HepG2 (cell line): Measurements from ENCODE around the gene GLIS2. TPM values are rescaled to one million over a fixed set of nuclear protein-coding genes. Genes with fewer than 3 reads are reported as not detected.
A peak's percentile ranks its signal among the peaks of the same experiment; 100 is the strongest.

Experiments
- AGO1 ChIP-seq: fragments of 200-400 bp; formaldehyde crosslinking; IDR thresholded peaks from 2 replicates; pipeline ENCODE4 v1.6.1; 2017; ENCODE audit warnings: mild to moderate bottlenecking, low read depth, low read length, moderate library complexity; ENCODE audit not compliant: poor library complexity, severe bottlenecking
- AGO2 ChIP-seq: fragments of 200-400 bp; formaldehyde crosslinking; optimal IDR thresholded peaks from 2 replicates; pipeline ENCODE3; 2017; ENCODE audit warnings: mild to moderate bottlenecking, low read depth, low read length, moderate library complexity
- FOXK1 ChIP-seq: sonication (generic); formaldehyde crosslinking; IDR thresholded peaks from 2 replicates; pipeline ENCODE4 v1.4.0; 2020; ENCODE audit warnings: low read depth, missing genetic modification reagents, borderline replicate concordance
- ZBTB20 ChIP-seq: sonication (generic); formaldehyde crosslinking; IDR thresholded peaks from 2 replicates; pipeline ENCODE4 v1.8.1; 2023; ENCODE audit warnings: missing genetic modification reagents, low read depth, mild to moderate bottlenecking, borderline replicate concordance
- ZBTB33 ChIP-seq: sonication (generic); formaldehyde crosslinking; IDR thresholded peaks from 2 replicates; pipeline ENCODE4 v1.4.0; 2020; ENCODE audit warnings: missing genetic modification reagents
- ZFYVE20 ChIP-seq: sonication (generic); formaldehyde crosslinking; IDR thresholded peaks from 2 replicates; pipeline ENCODE4 v1.8.0; 2023; ENCODE audit warnings: low read depth, mild to moderate bottlenecking, moderate library complexity, missing genetic modification reagents, borderline replicate concordance
- ZNF296 ChIP-seq: sonication (generic); formaldehyde crosslinking; conservative IDR thresholded peaks from 2 replicates; pipeline ENCODE4 v1.5.0; 2020; ENCODE audit warnings: mild to moderate bottlenecking, missing genetic modification reagents
- ZNF572 ChIP-seq: sonication (generic); formaldehyde crosslinking; IDR thresholded peaks from 2 replicates; pipeline ENCODE4 v1.5.1; 2020; ENCODE audit warnings: mild to moderate bottlenecking, missing genetic modification reagents
- polyA plus RNA-seq, 8 experiments: library from polyadenylated mRNA; depleted of rRNA in 3 of 8; stranded (reverse) in 7 of 8; unstranded in 1 of 8; fragments of >200 nt; fragmentation: Illumina TruSeq in 4 of 8; extraction: Trizol in 4 of 8; gene quantifications; 2 replicates each; pipeline versions ENCODE4 v1.2.1 to v1.2.3, GENCODE V29; 2011 to 2016; ENCODE audit warnings: low read depth in 4 of 8, missing spikeins in 1 of 8, mixed read lengths in 1 of 8; ENCODE audit not compliant: insufficient read depth in 1 of 8
- total RNA-seq, 5 experiments: library from RNA; depleted of rRNA; stranded (reverse); fragments of >200 nt; fragmentation: Illumina TruSeq; extraction: Trizol; gene quantifications; 2 replicates each; pipeline ENCODE4 v1.2.3, GENCODE V29; 2016; ENCODE audit warnings: low read depth in 1 of 5

GLIS2 gene
- total and polyA plus RNA-seq, 2 of the 13 experiments (the other 11 are each of a cell fraction or from before 2014, with no cell fraction given) = 0.28 to 0.29 TPM

DNA sequence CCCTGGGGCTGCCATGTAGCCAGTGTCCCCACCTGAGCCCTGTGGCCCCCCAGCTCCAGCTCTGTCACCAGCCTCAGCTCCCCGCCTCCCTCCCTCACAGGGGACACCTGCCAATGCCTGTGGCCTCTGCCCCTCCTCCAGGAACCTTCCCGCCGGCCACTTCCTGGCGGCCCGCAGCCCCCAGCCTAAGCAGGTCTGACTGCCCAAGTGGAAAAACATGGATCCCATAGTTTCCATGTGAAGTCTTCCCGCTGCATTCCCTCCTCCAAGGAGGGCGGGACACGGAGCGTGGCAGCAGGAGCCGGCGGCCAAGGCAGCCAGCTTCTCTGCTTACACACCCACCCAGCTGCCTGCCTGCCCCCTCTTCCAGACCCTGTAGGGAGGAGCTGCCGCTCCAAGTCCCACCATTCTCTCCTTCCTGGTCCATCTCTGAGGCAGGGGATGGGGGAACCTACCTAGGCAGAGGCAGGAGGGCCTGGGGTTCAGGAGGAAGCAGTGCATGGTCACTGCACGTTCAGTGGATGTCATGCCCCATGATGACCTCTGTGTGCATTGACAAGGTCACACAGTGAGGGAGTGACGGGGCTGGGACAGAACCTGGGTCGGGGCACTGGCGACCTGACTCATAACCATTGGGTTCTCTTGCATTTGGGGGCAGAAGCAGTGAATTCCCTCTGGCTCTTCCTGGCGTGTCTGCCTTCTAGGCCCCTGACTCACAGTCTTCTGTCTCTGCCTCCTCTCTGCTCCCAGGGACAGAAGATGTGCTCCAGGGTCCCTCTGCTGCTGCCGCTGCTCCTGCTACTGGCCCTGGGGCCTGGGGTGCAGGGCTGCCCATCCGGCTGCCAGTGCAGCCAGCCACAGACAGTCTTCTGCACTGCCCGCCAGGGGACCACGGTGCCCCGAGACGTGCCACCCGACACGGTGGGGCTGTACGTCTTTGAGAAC is 64.5 kb downstream of the GLIS2 start (continued):
- no peak for TF ChIP-seq ZFYVE20 (CRISPR knock-in tag)
- peak; percentile 91 for TF ChIP-seq ZBTB33 (CRISPR knock-in tag)
- TF ChIP-seq ZBTB20 (CRISPR knock-in tag) = no peak
- no peak for TF ChIP-seq FOXK1 (CRISPR knock-in tag)
- no peak for TF ChIP-seq ZNF296 (CRISPR knock-in tag)
- peak; percentile 17 for TF ChIP-seq AGO2
- no peak for TF ChIP-seq ZNF572
- TF ChIP-seq AGO1 = peak; percentile 64
